ENCODE measurements around the gene EIF1. TPM values are rescaled to one million over a fixed set of nuclear protein-coding genes. Genes with fewer than 3 reads are reported as not detected.

Gene EIF1
- total RNA-seq, 1 experiment from 2014 or later, result 1,082 TPM

DNA sequence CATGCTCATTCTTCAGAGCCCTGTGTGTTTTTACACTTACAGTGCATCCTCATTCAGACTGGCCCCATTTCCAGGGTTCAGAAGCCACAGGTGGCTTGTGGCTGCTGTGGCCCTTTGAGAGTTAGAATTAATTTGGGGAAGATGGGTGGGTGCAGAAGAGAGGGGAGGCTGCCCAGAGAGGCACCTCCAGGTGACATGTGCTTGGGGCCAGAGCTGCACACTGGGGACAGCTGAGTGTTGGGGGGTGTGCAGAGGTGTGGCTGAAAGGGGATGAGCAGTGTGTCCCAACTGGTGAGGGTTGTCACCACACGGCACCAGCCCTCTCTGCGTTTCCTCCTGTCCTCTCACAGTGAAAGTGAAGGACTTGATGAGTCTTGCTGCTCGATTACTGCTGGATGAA lies 6.9 kb upstream of the EIF1 start:
- DNase-seq (ENCODE audit: low read depth, low spot score) (no peak), ATAC-seq (no peak)
- Histone ChIP-seq H4K20me1 (ENCODE audit: insufficient read depth) (no peaks in the 10 kb centered on the region), H2AFZ (ENCODE audit: low read depth, low read length, poor library complexity, severe bottlenecking) (no peak overlapping the region), H3K4me1 (ENCODE audit: control insufficient read depth in 1 of 2, insufficient read depth in 2 of 2, low read length in 2 of 2) (peaks cover 8 to 18% of the 10 kb centered on the region in 2 experiments), H3K9me2 (ENCODE audit: insufficient read depth) (no peaks in the 10 kb centered on the region), H3K4me2 (ENCODE audit: low read length) (no peak overlapping the region), H3K36me3 (ENCODE audit: control insufficient read depth in 1 of 2, insufficient read depth in 2 of 2, low read length in 2 of 2) (no peaks in the 10 kb centered on the region), H3K9ac (ENCODE audit: low read length) (no peak overlapping the region), H3K9me3 (ENCODE audit: control insufficient read depth in 1 of 2, insufficient read depth in 1 of 2, low read depth in 1 of 2, low read length in 2 of 2) (peaks cover 0 to 5% of the 10 kb centered on the region in 2 experiments; a peak in 1 of 4 replicates), H3K79me2 (ENCODE audit: insufficient read depth, low read length) (no peaks in the 10 kb centered on the region), H3K27me3 (ENCODE audit: insufficient read depth, low read length) (no peaks in the 10 kb centered on the region), H3K4me3 (replicated peaks in 1 of 2; ENCODE audit: low read depth in 1 of 2, low read length in 2 of 2) (no peak overlapping the region), H3K27ac (ENCODE audit: low read depth, low read length) (no peak overlapping the region)
- ChIA-PET CTCF (interaction anchor here (4.6 kb wide), 1 partner anchor 16 kb away, joined by 15 read pairs; no protein-coding TSS in a partner anchor), RAD21 (ENCODE audit: low non-redundant PET in 1 of 2, low total read pairs in 2 of 2, uncharacterized antibody in 2 of 2, unreplicated experiment in 2 of 2) (no interaction called here), POLR2A (interaction anchor here (4.2 kb wide), 1 partner anchor 10 kb away, joined by 17 read pairs; no protein-coding TSS in a partner anchor)
- no TSS peak for BruUV-seq (replicated peaks)
- intact Hi-C loops (cut with micrococcal nuclease), result no loop called here
- TF ChIP-seq SP1 (IDR thresholded peaks at IDR 0.05; ENCODE audit: low read depth) (no peak), ZNF274 (IDR thresholded peaks at IDR 0.05; ENCODE audit: low read depth, low read length) (no peak), EZH2 (IDR thresholded peaks at IDR 0.05) (no peak), JUND (IDR thresholded peaks at IDR 0.05) (no peak), SRF (IDR thresholded peaks at IDR 0.05; ENCODE audit: low read depth) (no peak), POLR2AphosphoS5 (IDR thresholded peaks at IDR 0.05; ENCODE audit: low read depth, low read length) (no peak), YY1 (IDR thresholded peaks at IDR 0.05; ENCODE audit: extremely low read depth, insufficient replicate concordance, low read depth, low read length) (no peak), TCF7L2 (IDR thresholded peaks at IDR 0.05; ENCODE audit: borderline replicate concordance, extremely low read depth, insufficient read depth, insufficient read length) (no peak), EZH2phosphoT487 (IDR thresholded peaks at IDR 0.05; ENCODE audit: borderline replicate concordance) (no peak), SIN3A (IDR thresholded peaks at IDR 0.05; ENCODE audit: low read depth) (no peak), CBX3 (IDR thresholded peaks at IDR 0.05; ENCODE audit: low read depth) (no peak), CEBPB (IDR thresholded peaks at IDR 0.05; ENCODE audit: low read depth) (no peak)
- TF ChIP-seq, protein P1, sequence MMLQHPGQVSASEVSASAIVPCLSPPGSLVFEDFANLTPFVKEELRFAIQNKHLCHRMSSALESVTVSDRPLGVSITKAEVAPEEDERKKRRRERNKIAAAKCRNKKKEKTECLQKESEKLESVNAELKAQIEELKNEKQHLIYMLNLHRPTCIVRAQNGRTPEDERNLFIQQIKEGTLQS (IDR thresholded peaks at IDR 0.05), result no peak
- TF ChIP-seq, protein P2, sequence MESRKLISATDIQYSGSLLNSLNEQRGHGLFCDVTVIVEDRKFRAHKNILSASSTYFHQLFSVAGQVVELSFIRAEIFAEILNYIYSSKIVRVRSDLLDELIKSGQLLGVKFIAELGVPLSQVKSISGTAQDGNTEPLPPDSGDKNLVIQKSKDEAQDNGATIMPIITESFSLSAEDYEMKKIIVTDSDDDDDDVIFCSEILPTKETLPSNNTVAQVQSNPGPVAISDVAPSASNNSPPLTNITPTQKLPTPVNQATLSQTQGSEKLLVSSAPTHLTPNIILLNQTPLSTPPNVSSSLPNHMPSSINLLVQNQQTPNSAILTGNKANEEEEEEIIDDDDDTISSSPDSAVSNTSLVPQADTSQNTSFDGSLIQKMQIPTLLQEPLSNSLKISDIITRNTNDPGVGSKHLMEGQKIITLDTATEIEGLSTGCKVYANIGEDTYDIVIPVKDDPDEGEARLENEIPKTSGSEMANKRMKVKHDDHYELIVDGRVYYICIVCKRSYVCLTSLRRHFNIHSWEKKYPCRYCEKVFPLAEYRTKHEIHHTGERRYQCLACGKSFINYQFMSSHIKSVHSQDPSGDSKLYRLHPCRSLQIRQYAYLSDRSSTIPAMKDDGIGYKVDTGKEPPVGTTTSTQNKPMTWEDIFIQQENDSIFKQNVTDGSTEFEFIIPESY (IDR thresholded peaks at IDR 0.05; ENCODE audit: extremely low read depth, insufficient replicate concordance, low read length), result no peak
- TF ChIP-seq, protein P3, sequence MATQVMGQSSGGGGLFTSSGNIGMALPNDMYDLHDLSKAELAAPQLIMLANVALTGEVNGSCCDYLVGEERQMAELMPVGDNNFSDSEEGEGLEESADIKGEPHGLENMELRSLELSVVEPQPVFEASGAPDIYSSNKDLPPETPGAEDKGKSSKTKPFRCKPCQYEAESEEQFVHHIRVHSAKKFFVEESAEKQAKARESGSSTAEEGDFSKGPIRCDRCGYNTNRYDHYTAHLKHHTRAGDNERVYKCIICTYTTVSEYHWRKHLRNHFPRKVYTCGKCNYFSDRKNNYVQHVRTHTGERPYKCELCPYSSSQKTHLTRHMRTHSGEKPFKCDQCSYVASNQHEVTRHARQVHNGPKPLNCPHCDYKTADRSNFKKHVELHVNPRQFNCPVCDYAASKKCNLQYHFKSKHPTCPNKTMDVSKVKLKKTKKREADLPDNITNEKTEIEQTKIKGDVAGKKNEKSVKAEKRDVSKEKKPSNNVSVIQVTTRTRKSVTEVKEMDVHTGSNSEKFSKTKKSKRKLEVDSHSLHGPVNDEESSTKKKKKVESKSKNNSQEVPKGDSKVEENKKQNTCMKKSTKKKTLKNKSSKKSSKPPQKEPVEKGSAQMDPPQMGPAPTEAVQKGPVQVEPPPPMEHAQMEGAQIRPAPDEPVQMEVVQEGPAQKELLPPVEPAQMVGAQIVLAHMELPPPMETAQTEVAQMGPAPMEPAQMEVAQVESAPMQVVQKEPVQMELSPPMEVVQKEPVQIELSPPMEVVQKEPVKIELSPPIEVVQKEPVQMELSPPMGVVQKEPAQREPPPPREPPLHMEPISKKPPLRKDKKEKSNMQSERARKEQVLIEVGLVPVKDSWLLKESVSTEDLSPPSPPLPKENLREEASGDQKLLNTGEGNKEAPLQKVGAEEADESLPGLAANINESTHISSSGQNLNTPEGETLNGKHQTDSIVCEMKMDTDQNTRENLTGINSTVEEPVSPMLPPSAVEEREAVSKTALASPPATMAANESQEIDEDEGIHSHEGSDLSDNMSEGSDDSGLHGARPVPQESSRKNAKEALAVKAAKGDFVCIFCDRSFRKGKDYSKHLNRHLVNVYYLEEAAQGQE (IDR thresholded peaks at IDR 0.05; ENCODE audit: low read depth), result no peak

Measured in HCT116 (cell line).